H1 (cell line): ENCODE measurements around the gene DLG4. TPM values are rescaled to one million over a fixed set of nuclear protein-coding genes. Genes with fewer than 3 reads are reported as not detected.

Source experiments
- CTCF ChIA-PET: fragments of 300-600 bp; sonication (Branson Sonifier 250); formaldehyde crosslinking; loops from one replicate; lab custom pipeline; 2021; ENCODE audit not compliant: partially characterized antibody; lab: Charles Lee
- POLR2A ChIA-PET: fragments of 300-600 bp; sonication (Branson Sonifier 250); formaldehyde crosslinking; loops from one replicate; lab custom pipeline; 2021; ENCODE audit warnings: inconsistent platforms; ENCODE audit not compliant: partially characterized antibody; lab: Charles Lee
- DNase-seq, 2 experiments: peaks; one replicate each; pipeline versions ENCODE4 v3.0.0 to v3.0.0-alpha.2; 2010 to 2022; ENCODE audit warnings: low spot score in 2 of 2, low read depth in 1 of 2, mixed read lengths in 1 of 2
- FAIRE-seq: peaks from 2 replicates; lab custom pipeline; 2011; peaks lifted over from hg19 to GRCh38; lab: Jason Lieb, UNC
- H2AFZ ChIP-seq: 2 replicates; pipeline ENCODE4 v1.8.1; 2012; ENCODE audit warnings: low read length, inconsistent platforms
- H2AK5ac ChIP-seq: 2 replicates; pipeline ENCODE4 v1.6.1; 2013; ENCODE audit warnings: low read depth, low read length
- H2BK120ac ChIP-seq: replicated peaks from 2 replicates; pipeline ENCODE3; 2013; ENCODE audit warnings: low read depth, low read length, inconsistent platforms
- H2BK12ac ChIP-seq: 2 replicates; pipeline ENCODE4 v1.6.1; 2013; ENCODE audit warnings: low read depth, low read length
- H2BK15ac ChIP-seq: 2 replicates; pipeline ENCODE4 v1.6.1; 2013; ENCODE audit warnings: low read length
- H2BK20ac ChIP-seq: 2 replicates; pipeline ENCODE4 v1.6.1; 2013; ENCODE audit warnings: low read length
- H2BK5ac ChIP-seq: 2 replicates; pipeline ENCODE4 v1.6.1; 2013; ENCODE audit warnings: low read depth, low read length
- H3K14ac ChIP-seq: 2 replicates; pipeline ENCODE4 v1.6.1; 2013; ENCODE audit warnings: inconsistent platforms; ENCODE audit not compliant: insufficient read length
- H3K18ac ChIP-seq: 2 replicates; pipeline ENCODE4 v1.6.1; 2013; ENCODE audit warnings: low read length; ENCODE audit errors: extremely low read depth
- H3K23ac ChIP-seq: 2 replicates; pipeline ENCODE4 v1.6.1; 2013; ENCODE audit warnings: inconsistent platforms; ENCODE audit not compliant: insufficient read length
- H3K23me2 ChIP-seq: 2 replicates; pipeline ENCODE4 v1.6.1; 2013; ENCODE audit warnings: low read depth, low read length
- H3K27ac ChIP-seq: 2 replicates; pipeline ENCODE4 v1.6.1; 2011; ENCODE audit warnings: low read depth, low read length, inconsistent platforms
- H3K27me3 ChIP-seq, 4 experiments: replicated peaks in 1 of 4; 1 replicate in 1 of 4; 2 replicates in 3 of 4; pipeline versions ENCODE4 v1.6.1 to v1.8.1; 2011 to 2013; ENCODE audit warnings: low read length in 3 of 4, mild to moderate bottlenecking in 3 of 4, inconsistent platforms in 2 of 4, mixed read lengths in 2 of 4, moderate library complexity in 1 of 4; ENCODE audit not compliant: control insufficient read depth in 3 of 4, insufficient read depth in 3 of 4; ENCODE audit errors: extremely low read depth in 1 of 4
- H3K36me3 ChIP-seq, 4 experiments: 2 replicates each; pipeline versions ENCODE4 v1.6.1 to v1.8.1; 2011 to 2013; ENCODE audit warnings: mild to moderate bottlenecking in 4 of 4, low read length in 3 of 4, moderate library complexity in 2 of 4, control low read depth in 1 of 4, inconsistent platforms in 1 of 4; ENCODE audit not compliant: insufficient read depth in 4 of 4, control insufficient read depth in 2 of 4
- H3K4ac ChIP-seq: replicated peaks from 2 replicates; pipeline ENCODE3; 2013; ENCODE audit warnings: low read length, low read depth, mixed read lengths, inconsistent platforms; ENCODE audit not compliant: insufficient read length
- H3K4me1 ChIP-seq, 4 experiments: replicated peaks in 1 of 4; 1 replicate in 1 of 4; 2 replicates in 3 of 4; pipeline versions ENCODE4 v1.6.1 to v1.8.1; 2011 to 2013; ENCODE audit warnings: low read length in 3 of 4, inconsistent platforms in 2 of 4, mixed read lengths in 1 of 4; ENCODE audit not compliant: insufficient read depth in 4 of 4, control insufficient read depth in 3 of 4
- H3K4me2 ChIP-seq, 2 experiments: 2 replicates each; pipeline versions ENCODE4 v1.6.1 to v1.8.1; 2011 to 2013; ENCODE audit warnings: low read depth in 2 of 2, low read length in 2 of 2, control low read depth in 1 of 2, inconsistent platforms in 1 of 2, mild to moderate bottlenecking in 1 of 2; ENCODE audit not compliant: insufficient read depth in 1 of 2
- H3K4me3 ChIP-seq, 4 experiments: fragments of 200-600, 300-600 bp in 1 of 4; sonication (generic), shearing (Covaris generic), sonication (Bioruptor Twin) in 1 of 4; 2 replicates each; pipeline versions ENCODE4 v1.5.1 to v1.8.1; 2011 to 2016; ENCODE audit warnings: low read length in 4 of 4, low read depth in 3 of 4, control low read depth in 2 of 4, inconsistent platforms in 2 of 4, mild to moderate bottlenecking in 2 of 4, mixed read lengths in 1 of 4, moderate library complexity in 1 of 4; ENCODE audit not compliant: insufficient read depth in 2 of 4; ENCODE audit errors: extremely low read depth in 1 of 4
- H3K56ac ChIP-seq: replicated peaks from 2 replicates; pipeline ENCODE3; 2013; ENCODE audit warnings: low read depth, mild to moderate bottlenecking, mixed read lengths, low read length, inconsistent platforms; ENCODE audit not compliant: insufficient read length
- H3K79me1 ChIP-seq: 2 replicates; pipeline ENCODE4 v1.6.1; 2013; ENCODE audit warnings: low read depth, low read length, control low read depth
- H3K79me2 ChIP-seq, 2 experiments: 2 replicates each; pipeline versions ENCODE4 v1.6.1 to v1.8.1; 2012 to 2013; ENCODE audit warnings: low read length in 2 of 2, mild to moderate bottlenecking in 2 of 2, inconsistent platforms in 1 of 2; ENCODE audit not compliant: insufficient read depth in 2 of 2, control insufficient read depth in 1 of 2
- H3K9ac ChIP-seq, 4 experiments: replicated peaks in 1 of 4; 1 replicate in 1 of 4; 2 replicates in 3 of 4; pipeline versions ENCODE4 v1.6.1 to v1.8.1; 2011 to 2013; ENCODE audit warnings: low read depth in 3 of 4, low read length in 3 of 4, control low read depth in 2 of 4, mild to moderate bottlenecking in 2 of 4, moderate library complexity in 2 of 4, inconsistent platforms in 1 of 4; ENCODE audit errors: extremely low read depth in 1 of 4
- H3K9me3 ChIP-seq, 2 experiments: 2 replicates each; pipeline versions ENCODE4 v1.6.1 to v1.8.1; 2012 to 2013; ENCODE audit warnings: mild to moderate bottlenecking in 2 of 2, moderate library complexity in 2 of 2, control low read depth in 1 of 2, inconsistent platforms in 1 of 2, low read depth in 1 of 2, low read length in 1 of 2, mixed read lengths in 1 of 2; ENCODE audit not compliant: insufficient read depth in 2 of 2
- H4K20me1 ChIP-seq, 2 experiments: replicated peaks in 1 of 2; 2 replicates each; pipeline versions ENCODE3 to v1.8.1; 2011 to 2013; ENCODE audit warnings: inconsistent platforms in 2 of 2, low read length in 2 of 2, mild to moderate bottlenecking in 1 of 2; ENCODE audit not compliant: insufficient read depth in 2 of 2, control insufficient read depth in 1 of 2
- H4K5ac ChIP-seq: 2 replicates; pipeline ENCODE4 v1.6.1; 2013; ENCODE audit warnings: low read length, low read depth, mixed read lengths, inconsistent platforms; ENCODE audit not compliant: insufficient read length
- H4K8ac ChIP-seq: 2 replicates; pipeline ENCODE4 v1.8.0; 2013; ENCODE audit warnings: mild to moderate bottlenecking, moderate library complexity, low read length, inconsistent platforms; ENCODE audit not compliant: insufficient read depth; ENCODE audit errors: extremely low read depth
- H4K91ac ChIP-seq: replicated peaks from 2 replicates; pipeline ENCODE3; 2013; ENCODE audit warnings: low read length, mixed read lengths, inconsistent platforms; ENCODE audit not compliant: insufficient read length
- BACH1 ChIP-seq: IDR thresholded peaks from 2 replicates; pipeline ENCODE4 v1.6.1; 2012; ENCODE audit warnings: low read length, improper control_type of control experiment
- CREB1 ChIP-seq: IDR thresholded peaks from 2 replicates; pipeline ENCODE4 v1.6.1; 2012; ENCODE audit warnings: inconsistent platforms
- FOSL1 ChIP-seq: IDR thresholded peaks from 2 replicates; pipeline ENCODE4 v1.6.1; 2011; ENCODE audit warnings: mild to moderate bottlenecking, low read depth, low read length, moderate library complexity; ENCODE audit not compliant: insufficient read depth
- JUND ChIP-seq: IDR thresholded peaks from 2 replicates; pipeline ENCODE4 v1.6.1; 2011; ENCODE audit warnings: mild to moderate bottlenecking, improper control_type of control experiment, low read length
- KDM5A ChIP-seq: fragments of 200-600 bp; IDR thresholded peaks from 2 replicates; pipeline ENCODE4 v1.7.1; 2012; ENCODE audit warnings: mild to moderate bottlenecking, low read length, inconsistent platforms, mixed read lengths
- SIN3A ChIP-seq, 2 experiments: IDR thresholded peaks in 1 of 2; conservative IDR thresholded peaks in 1 of 2; 2 replicates each; pipeline ENCODE4 v1.6.1; 2011 to 2012; ENCODE audit warnings: low read length in 2 of 2, improper control_type of control experiment in 1 of 2, low read depth in 1 of 2, mild to moderate bottlenecking in 1 of 2
- SIX5 ChIP-seq: IDR thresholded peaks from 2 replicates; pipeline ENCODE4 v1.6.1; 2011; ENCODE audit warnings: mild to moderate bottlenecking, low read depth, low read length
- TCF12 ChIP-seq: IDR thresholded peaks from 2 replicates; pipeline ENCODE4 v1.6.1; 2011; ENCODE audit warnings: low read depth, mild to moderate bottlenecking, low read length
- YY1 ChIP-seq: IDR thresholded peaks from 2 replicates; pipeline ENCODE4 v1.6.1; 2011; ENCODE audit warnings: low read depth, mild to moderate bottlenecking, low read length
- WGBS, 2 experiments: shearing (Covaris generic) in 1 of 2; methylation state at CpG; one replicate each; pipeline versions ENCODE4 v1.1.6 to v1.1.7; 2013 to 2015; ENCODE audit warnings: low lambda C conversion rate in 2 of 2, mixed read lengths in 2 of 2, inconsistent platforms in 1 of 2, low coverage in 1 of 2, missing lambda C conversion rate in 1 of 2; ENCODE audit not compliant: insufficient replicate concordance in 2 of 2, insufficient coverage in 1 of 2, insufficient read length in 1 of 2; ENCODE audit errors: extremely low coverage in 1 of 2, missing lambda C conversion rate in 1 of 2; 5-methylcytosine and 5-hydroxymethylcytosine counted together
- polyA plus RNA-seq, 7 experiments: library from polyadenylated mRNA; depleted of rRNA in 3 of 7; stranded (reverse) in 5 of 7; unstranded in 2 of 7; fragments of >200 nt in 5 of 7; fragments of 200-250 nt in 2 of 7; gene quantifications; 1 replicate in 5 of 7; 2 replicates in 1 of 7; 4 replicates in 1 of 7; pipeline versions ENCODE4 v1.2.1 to v1.2.3, GENCODE V29; 2011 to 2013; ENCODE audit warnings: missing spikeins in 2 of 7, mixed read lengths in 2 of 7
- total RNA-seq: library from RNA; stranded (reverse); fragmentation: NEBNext Ultra II Directional; extraction: Animal tissue kit (Norgen Biotek cat#: 25700); gene quantifications from 2 replicates; pipeline ENCODE4 v1.2.1, GENCODE V29; 2021
- TF ChIP-seq, protein P1 (sequence below): IDR thresholded peaks from 2 replicates; pipeline ENCODE4 v1.6.1; 2012; ENCODE audit warnings: inconsistent platforms

The DLG4 gene
- total and polyA plus RNA-seq, 2 of the 8 experiments (the other 6 are each of a cell fraction or from before 2014, with no cell fraction given) = 18.9 to 45.9 TPM

DNA sequence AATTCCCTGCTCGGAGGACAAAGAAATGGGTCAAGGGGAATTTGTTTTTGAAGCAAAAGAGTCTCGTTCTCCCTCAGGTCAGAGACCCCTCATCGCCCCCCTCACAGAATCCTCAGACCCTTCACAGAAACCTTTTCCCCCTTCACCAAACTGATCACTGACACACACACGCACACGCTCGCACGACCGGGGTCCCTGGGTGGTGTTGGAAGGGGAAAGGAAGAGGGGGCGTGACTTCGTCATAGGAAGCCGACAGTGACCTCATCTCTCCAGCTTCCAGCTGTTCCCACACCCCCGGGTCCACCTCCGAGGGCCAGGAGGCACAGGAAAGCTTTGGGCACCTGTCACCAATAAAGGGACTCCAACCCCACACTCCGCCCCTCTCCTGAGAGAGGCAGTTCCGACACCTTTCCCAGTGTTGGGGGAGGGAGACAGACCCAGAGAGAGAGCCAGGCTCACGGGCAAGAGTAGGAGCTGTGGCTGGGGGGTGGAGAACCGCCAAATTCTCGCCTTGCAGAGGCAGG is 41.6 kb downstream of the DLG4 start:
- Histone ChIP-seq H3K36me3 (no peaks in the 10 kb centered on the region; a peak in 1 of 8 replicates), H2BK5ac (no peak overlapping the region), H2BK120ac (no peak overlapping the region), H3K14ac (no peak overlapping the region), H2AFZ (peak overlapping the region; percentile 98), H3K79me1 (peaks cover 8% of the 10 kb centered on the region; the same call in 1 of the 2 replicates), H4K91ac (peak overlapping the region; percentile 38), H3K56ac (no peak overlapping the region), H4K20me1 (peaks cover 0 to 21% of the 10 kb centered on the region in 2 experiments), H3K4me3 (peak overlapping the region; percentile 52 to 86 (median 58)), H3K18ac (peak overlapping the region; percentile 49; the same call in 1 of the 2 replicates), H3K4me2 (peak overlapping the region; percentile 79 to 99), H3K4ac (no peak overlapping the region), H3K27ac (no peak overlapping the region), H4K5ac (no peak overlapping the region), H3K23me2 (peaks cover 38% of the 10 kb centered on the region)
- FAIRE-seq (no peak), DNase-seq (peak in 1 of 2 experiments; percentile 77)
- ChIA-PET CTCF (interaction anchor here (0.8 to 4.7 kb wide), 36 partner anchors 8 to 382 kb away, joined by 3 to 50 read pairs (median 5); partner anchors contain the start of genes SLC16A11 and SLC16A13), POLR2A (interaction anchor here (1.1 to 3.3 kb wide), 13 partner anchors 8 to 182 kb away, joined by 3 to 15 read pairs (median 4); partner anchors contain the start of gene ALOX12)
- TF ChIP-seq KDM5A = no peak
- peak in 1 of 2 experiments; percentile 41; a peak in 1 of 4 replicates for TF ChIP-seq SIN3A (conservative IDR thresholded peaks at IDR 0.05 in 1 of 2, IDR thresholded peaks at IDR 0.05 in 1 of 2; ENCODE audit: low read depth in 1 of 2, low read length in 2 of 2)
- peak; percentile 61; the same call in 1 of the 2 replicates for TF ChIP-seq JUND
- TF ChIP-seq TCF12 = no peak
- TF ChIP-seq SIX5 = no peak
- no peak for TF ChIP-seq YY1
- TF ChIP-seq, protein P1, sequence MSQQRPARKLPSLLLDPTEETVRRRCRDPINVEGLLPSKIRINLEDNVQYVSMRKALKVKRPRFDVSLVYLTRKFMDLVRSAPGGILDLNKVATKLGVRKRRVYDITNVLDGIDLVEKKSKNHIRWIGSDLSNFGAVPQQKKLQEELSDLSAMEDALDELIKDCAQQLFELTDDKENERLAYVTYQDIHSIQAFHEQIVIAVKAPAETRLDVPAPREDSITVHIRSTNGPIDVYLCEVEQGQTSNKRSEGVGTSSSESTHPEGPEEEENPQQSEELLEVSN = no peak
- TF ChIP-seq BACH1 = no peak
- TF ChIP-seq CREB1 = peak; percentile 94
- no peak for TF ChIP-seq FOSL1
- TF ChIP-seq, all 59 proteins: peak for 3
- 8% methylated on average over 17 of the region's 18 CpGs; no CpG with 5 or more reads in 1 of the 2 experiments for WGBS, 2 experiments
- H2AK5ac ChIP-seq = no peak overlapping the region
- no peak overlapping the region; the same call in none of the 2 replicates for H4K8ac ChIP-seq
- peak overlapping the region in 2 of 4 experiments; percentile 39 to 40; a peak in 3 of 7 replicates for H3K9ac ChIP-seq
- peaks cover 0 to 28% (median 21%) of the 10 kb centered on the region in 4 experiments; a peak in 6 of 7 replicates for H3K27me3 ChIP-seq
- H2BK12ac ChIP-seq = no peak overlapping the region
- H2BK20ac ChIP-seq = no peak overlapping the region
- no peaks in the 10 kb centered on the region for H3K9me3 ChIP-seq
- H3K23ac ChIP-seq = no peak overlapping the region
- H2BK15ac ChIP-seq = peak overlapping the region; percentile 36; the same call in 1 of the 2 replicates
- no peaks in the 10 kb centered on the region for H3K79me2 ChIP-seq
- H3K4me1 ChIP-seq = peaks cover 0 to 23% (median 11%) of the 10 kb centered on the region in 4 experiments; a peak in 6 of 7 replicates
